IMR-90 (cell line): ENCODE data around the gene PRTFDC1.

ENCODE experiments used
- CEBPB ChIP-seq: IDR thresholded peaks from 2 replicates; pipeline ENCODE4 v1.6.1; 2012; ENCODE audit warnings: low read depth, low read length, improper control_type of control experiment
- CTCF ChIP-seq: conservative IDR thresholded peaks from 2 replicates; pipeline ENCODE4 v1.5.1; 2012; ENCODE audit warnings: mild to moderate bottlenecking, low read depth, low read length, improper control_type of control experiment
- FOS ChIP-seq: fragments of 150-350 bp; IDR thresholded peaks from 2 replicates; pipeline ENCODE4 v1.6.1; 2016; ENCODE audit warnings: low read depth, low read length
- MAFK ChIP-seq: IDR thresholded peaks from 2 replicates; pipeline ENCODE4 v1.6.1; 2012; ENCODE audit warnings: low read depth, low read length, improper control_type of control experiment
- MAZ ChIP-seq: IDR thresholded peaks from 2 replicates; pipeline ENCODE4 v1.6.1; 2012; ENCODE audit warnings: low read depth, mild to moderate bottlenecking, low read length, improper control_type of control experiment, moderate library complexity, borderline replicate concordance
- POLR2A ChIP-seq: IDR thresholded peaks from 2 replicates; pipeline ENCODE4 v1.6.1; 2012; ENCODE audit warnings: mild to moderate bottlenecking, low read depth, low read length
- RAD21 ChIP-seq: IDR thresholded peaks from 2 replicates; pipeline ENCODE4 v1.6.1; 2012; ENCODE audit warnings: low read length, improper control_type of control experiment
- RFX5 ChIP-seq: IDR thresholded peaks from 2 replicates; pipeline ENCODE4 v1.8.0; 2012; ENCODE audit warnings: low read depth, mild to moderate bottlenecking, low read length, moderate library complexity

GRCh38 chr10:24894309-24894708 lies 58.1 kb downstream of the PRTFDC1 start:
- no peak for TF ChIP-seq CTCF
- TF ChIP-seq CEBPB, result no peak
- TF ChIP-seq MAFK, result peak; percentile 13; the same call in 1 of the 2 replicates
- no peak for TF ChIP-seq POLR2A
- TF ChIP-seq RAD21, result no peak; the same call in 1 of the 2 replicates
- TF ChIP-seq RFX5, result no peak
- peak; percentile 77; the same call in 1 of the 2 replicates for TF ChIP-seq FOS
- no peak for TF ChIP-seq MAZ
